Smooth muscle cell (in vitro differentiated cells): ENCODE data around the gene AP3S1. TPM values are rescaled to one million over a fixed set of nuclear protein-coding genes. Genes with fewer than 3 reads are reported as not detected.

Experiments used
- DNase-seq: peaks from one replicate; lab custom pipeline; 2025; ENCODE audit not compliant: unreplicated experiment; lab: John Stamatoyannopoulos, UW
- H2AFZ ChIP-seq: fragments of 200-600 bp; sonication (generic); 2 replicates; pipeline ENCODE4 v1.6.0; 2016; ENCODE audit warnings: antibody characterized with exemption, low read depth, mild to moderate bottlenecking
- H3F3A ChIP-seq: fragments of 200-600 bp; sonication (generic); 2 replicates; pipeline ENCODE4 v1.6.0; 2017; ENCODE audit warnings: antibody characterized with exemption, low read depth
- H3K27ac ChIP-seq: fragments of 200-600 bp; sonication (generic); 2 replicates; pipeline ENCODE4 v1.5.1; 2016; ENCODE audit warnings: low read depth, mild to moderate bottlenecking
- H3K27me3 ChIP-seq: fragments of 200-600 bp; sonication (generic); 2 replicates; pipeline ENCODE4 v1.6.1; 2016; ENCODE audit warnings: low read depth, mild to moderate bottlenecking
- H3K36me3 ChIP-seq: fragments of 200-600 bp; sonication (generic); 2 replicates; pipeline ENCODE4 v1.5.1; 2016; ENCODE audit warnings: low read depth
- H3K4me1 ChIP-seq: fragments of 200-600 bp; sonication (generic); 2 replicates; pipeline ENCODE4 v1.5.1; 2016; ENCODE audit warnings: low read depth
- H3K4me2 ChIP-seq: fragments of 200-600 bp; sonication (generic); 2 replicates; pipeline ENCODE4 v1.6.0; 2016; ENCODE audit warnings: mild to moderate bottlenecking
- H3K4me3 ChIP-seq: fragments of 200-600 bp; sonication (generic); 2 replicates; pipeline ENCODE4 v1.5.1; 2016; ENCODE audit warnings: mild to moderate bottlenecking
- H3K79me2 ChIP-seq: fragments of 200-600 bp; sonication (generic); 2 replicates; pipeline ENCODE4 v1.6.0; 2016; ENCODE audit warnings: low read depth, mild to moderate bottlenecking
- H3K9ac ChIP-seq: fragments of 200-600 bp; sonication (generic); 2 replicates; pipeline ENCODE4 v1.6.0; 2016; ENCODE audit warnings: low read depth
- H3K9me3 ChIP-seq: fragments of 200-600 bp; sonication (generic); replicated peaks from 2 replicates; pipeline ENCODE4 v1.5.1; 2016; ENCODE audit warnings: low read depth
- H4K20me1 ChIP-seq: fragments of 200-600 bp; sonication (generic); 2 replicates; pipeline ENCODE4 v1.6.0; 2016; ENCODE audit warnings: low read depth
- CTCF ChIP-seq: fragments of 200-600 bp; sonication (generic); IDR thresholded peaks from 2 replicates; pipeline ENCODE4 v1.5.1; 2017; ENCODE audit warnings: borderline replicate concordance, mild to moderate bottlenecking, antibody characterized with exemption; ENCODE audit not compliant: insufficient read depth, poor library complexity, severe bottlenecking
- WGBS: methylation state at CpG from one replicate; pipeline ENCODE4 v1.1.7; 2016; ENCODE audit warnings: low lambda C conversion rate; 5-methylcytosine and 5-hydroxymethylcytosine counted together
- polyA plus RNA-seq: library from polyadenylated mRNA; unstranded; fragments of >200 nt; fragmentation: Nextera tagmentation; extraction: Ambion mirVana; gene quantifications from 2 replicates; pipeline ENCODE4 v1.2.1, GENCODE V29; 2016
- total RNA-seq: library from RNA; depleted of rRNA; stranded (reverse); fragments of >200 nt; gene quantifications from 2 replicates; pipeline ENCODE4 v1.2.3, GENCODE V29; 2014

AP3S1 gene
- total and polyA plus RNA-seq, 2 experiments from 2014 or later: 130 to 191 TPM

- Histone ChIP-seq H3K9ac (no peak overlapping the region), H3K4me1 (peaks cover 14% of the 10 kb centered on the region), H3K4me3 (no peak overlapping the region), H3F3A (no peaks in the 10 kb centered on the region), H3K9me3 (no peaks in the 10 kb centered on the region), H4K20me1 (peaks cover 86% of the 10 kb centered on the region), H3K27me3 (no peaks in the 10 kb centered on the region), H3K4me2 (no peak overlapping the region), H2AFZ (no peak overlapping the region), H3K79me2 (peaks cover 99% of the 10 kb centered on the region), H3K27ac (no peak overlapping the region), H3K36me3 (no peaks in the 10 kb centered on the region)
- WGBS: 90% methylated on average over 1 of the region's 1 CpG
- no peak for TF ChIP-seq CTCF
- no peak for DNase-seq
Observed at GRCh38 chr5:115857057-115857479, 15.3 kb downstream of the AP3S1 start.

DNA sequence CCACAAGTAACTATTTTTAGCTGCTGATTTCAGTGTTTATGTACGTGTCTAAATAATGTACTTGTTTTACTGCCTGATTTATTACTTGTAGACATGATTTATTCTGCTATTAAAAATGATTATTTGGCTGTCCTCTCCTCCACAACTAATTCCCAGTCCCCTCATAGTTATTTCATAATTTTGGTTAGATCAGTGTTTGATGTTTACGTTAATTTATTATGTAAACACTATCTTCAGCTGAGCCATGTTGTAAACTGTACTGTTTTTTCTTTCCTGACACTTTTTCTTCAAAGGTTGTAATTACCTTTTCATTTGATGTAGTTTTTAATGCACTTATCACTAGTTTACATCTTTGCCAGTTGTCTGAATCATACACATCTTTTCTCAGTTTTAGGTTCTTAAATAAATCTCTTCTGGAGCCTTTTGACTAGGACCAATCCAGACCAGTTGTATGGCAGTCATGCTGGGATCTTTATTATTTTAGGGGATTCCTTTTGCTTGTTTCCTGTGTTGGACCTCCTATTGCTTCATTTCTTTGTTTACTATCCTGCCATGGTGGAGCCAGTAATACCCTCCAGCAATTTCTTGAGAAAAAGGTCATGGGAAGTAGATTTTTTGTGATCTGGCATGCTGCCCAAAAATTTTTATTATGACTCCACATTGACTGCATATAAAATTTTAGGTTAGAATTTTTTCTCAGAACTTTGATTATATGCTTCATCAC is 16.1 kb downstream of the AP3S1 start:
- TF ChIP-seq CTCF: no peak
- H4K20me1 ChIP-seq: peaks cover 83% of the 10 kb centered on the region
- no peaks in the 10 kb centered on the region for H3K36me3 ChIP-seq
- WGBS: 68% methylated on average over 2 of the region's 2 CpGs
- H3K4me2 ChIP-seq: no peak overlapping the region
- peaks cover 14% of the 10 kb centered on the region for H3K4me1 ChIP-seq
- H3K27me3 ChIP-seq: no peaks in the 10 kb centered on the region
- no peak for DNase-seq
- H3K9ac ChIP-seq: no peak overlapping the region
- no peaks in the 10 kb centered on the region for H3F3A ChIP-seq
- H3K27ac ChIP-seq: no peak overlapping the region
- no peak overlapping the region for H3K4me3 ChIP-seq
- H3K79me2 ChIP-seq: peaks cover 99% of the 10 kb centered on the region
- no peak overlapping the region for H2AFZ ChIP-seq
- H3K9me3 ChIP-seq: no peaks in the 10 kb centered on the region

DNA sequence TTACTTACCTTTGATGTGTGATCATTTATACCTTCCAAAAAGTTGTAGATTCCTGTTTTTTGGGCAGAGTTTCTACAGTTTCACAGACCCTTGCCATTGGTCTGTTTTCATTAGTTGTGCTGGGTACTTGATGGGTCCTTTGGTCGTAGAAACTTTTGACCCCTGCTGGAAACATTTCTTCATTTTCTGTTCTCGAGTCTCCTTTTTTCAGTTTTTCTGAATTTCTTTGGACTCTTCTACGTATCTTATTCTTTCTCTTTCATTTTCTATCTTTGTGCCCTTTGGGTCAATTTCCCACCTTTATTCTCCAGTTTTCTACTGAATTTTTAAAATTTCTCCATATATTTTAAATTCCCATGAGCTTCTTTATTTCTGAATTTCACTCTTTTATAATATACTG is 16.7 kb downstream of the AP3S1 start:
- peaks cover 99% of the 10 kb centered on the region for H3K79me2 ChIP-seq
- WGBS: 97% methylated on average over 3 of the region's 3 CpGs
- no peak for TF ChIP-seq CTCF

DNA sequence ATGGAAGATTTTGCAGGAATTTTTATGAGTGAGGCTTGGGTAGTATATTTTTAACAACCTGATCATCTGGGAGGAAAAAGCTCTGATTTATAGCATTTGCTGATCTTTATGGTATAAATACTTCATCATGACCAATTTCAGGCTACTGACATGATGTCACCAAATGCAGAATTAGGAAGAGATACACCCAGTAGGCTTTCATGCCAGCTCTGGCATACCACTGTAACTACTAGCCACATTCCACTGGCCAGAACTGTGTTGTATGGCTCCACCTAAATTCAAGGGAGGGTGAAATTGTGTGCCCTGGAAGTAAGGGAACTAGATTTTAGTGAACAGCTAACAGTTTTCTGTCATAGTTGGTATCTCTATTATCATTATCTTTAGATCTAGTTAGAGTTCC is 17.6 kb downstream of the AP3S1 start:
- H3F3A ChIP-seq: no peaks in the 10 kb centered on the region
- no peak overlapping the region for H3K4me2 ChIP-seq
- peaks cover 83% of the 10 kb centered on the region for H4K20me1 ChIP-seq
- no peak for TF ChIP-seq CTCF
- H2AFZ ChIP-seq: no peak overlapping the region
- no peak overlapping the region for H3K4me3 ChIP-seq
- H3K9ac ChIP-seq: no peak overlapping the region
- H3K27ac ChIP-seq: no peak overlapping the region
- DNase-seq: no peak
- no peaks in the 10 kb centered on the region for H3K36me3 ChIP-seq
- peaks cover 99% of the 10 kb centered on the region for H3K79me2 ChIP-seq
- H3K27me3 ChIP-seq: no peaks in the 10 kb centered on the region
- no peaks in the 10 kb centered on the region for H3K9me3 ChIP-seq
- peaks cover 14% of the 10 kb centered on the region for H3K4me1 ChIP-seq

More for the DNA sequence above, 16.7 kb downstream of the AP3S1 start:
- Histone ChIP-seq H3F3A (no peaks in the 10 kb centered on the region), H3K4me3 (no peak overlapping the region), H3K27ac (no peak overlapping the region), H2AFZ (no peak overlapping the region), H3K4me2 (no peak overlapping the region), H4K20me1 (peaks cover 82% of the 10 kb centered on the region), H3K27me3 (no peaks in the 10 kb centered on the region), H3K9ac (no peak overlapping the region), H3K9me3 (no peaks in the 10 kb centered on the region), H3K4me1 (peaks cover 14% of the 10 kb centered on the region), H3K36me3 (no peaks in the 10 kb centered on the region)
- no peak for DNase-seq
